CD14-positive monocyte (primary cell): ENCODE data around the gene RPS6KA2. TPM values are rescaled to one million over a fixed set of nuclear protein-coding genes. Genes with fewer than 3 reads are reported as not detected.

ENCODE experiments used
- DNase-seq, 3 donors: peaks; one replicate each; pipeline ENCODE4 v3.0.0-alpha.2; 2011 to 2022
- H2AFZ ChIP-seq: 2 replicates; pipeline ENCODE4 v1.6.0; 2012; ENCODE audit warnings: mild to moderate bottlenecking, low read depth, low read length, inconsistent platforms; ENCODE audit not compliant: insufficient read depth, poor library complexity, severe bottlenecking
- H3K27ac ChIP-seq, 2 donors: 1 replicate in 1 of 2; 2 replicates in 1 of 2; pipeline ENCODE4 v1.5.1; 2012 to 2013; ENCODE audit warnings: low read length in 2 of 2, control low read depth in 1 of 2, inconsistent platforms in 1 of 2, low read depth in 1 of 2, mild to moderate bottlenecking in 1 of 2
- H3K27me3 ChIP-seq, 2 donors: one replicate each; pipeline versions ENCODE4 v1.6.0 to v1.6.1; 2011 to 2013; ENCODE audit warnings: low read length in 2 of 2; ENCODE audit not compliant: control insufficient read depth in 2 of 2, insufficient read depth in 2 of 2
- H3K36me3 ChIP-seq, 2 donors: replicated peaks in 1 of 2; 1 replicate in 1 of 2; 2 replicates in 1 of 2; pipeline versions ENCODE4 v1.5.1 to v1.6.1; 2012 to 2013; ENCODE audit warnings: low read length in 2 of 2, control low read depth in 1 of 2, inconsistent platforms in 1 of 2, mild to moderate bottlenecking in 1 of 2; ENCODE audit not compliant: insufficient read depth in 2 of 2, control insufficient read depth in 1 of 2
- H3K4me1 ChIP-seq, 2 donors: 1 replicate in 1 of 2; 2 replicates in 1 of 2; pipeline versions ENCODE4 v1.5.1 to v1.6.1; 2012 to 2013; ENCODE audit warnings: low read length in 2 of 2, control low read depth in 1 of 2, inconsistent platforms in 1 of 2, mild to moderate bottlenecking in 1 of 2, moderate library complexity in 1 of 2; ENCODE audit not compliant: insufficient read depth in 2 of 2, control insufficient read depth in 1 of 2
- H3K4me2 ChIP-seq: replicated peaks from 2 replicates; pipeline ENCODE3; 2012; ENCODE audit warnings: low read length, moderate library complexity, mild to moderate bottlenecking; ENCODE audit not compliant: poor library complexity, severe bottlenecking; ENCODE audit errors: extremely low read depth
- H3K4me3 ChIP-seq, 3 experiments: fragments of 200-600 bp in 1 of 3; sonication (generic) in 1 of 3; replicated peaks in 1 of 3; 1 replicate in 2 of 3; 2 replicates in 1 of 3; pipeline ENCODE4 v1.5.1; 2011 to 2013; ENCODE audit warnings: low read length in 3 of 3, mild to moderate bottlenecking in 3 of 3, control low read depth in 2 of 3, low read depth in 2 of 3, inconsistent platforms in 1 of 3, moderate library complexity in 1 of 3
- H3K79me2 ChIP-seq: 2 replicates; pipeline ENCODE4 v1.6.0; 2012; ENCODE audit warnings: mild to moderate bottlenecking, control low read depth, inconsistent platforms, low read length, moderate library complexity; ENCODE audit not compliant: insufficient read depth
- H3K9ac ChIP-seq: 2 replicates; pipeline ENCODE4 v1.6.0; 2017; ENCODE audit warnings: low read length, mild to moderate bottlenecking; ENCODE audit not compliant: insufficient read depth, poor library complexity, severe bottlenecking
- H3K9me3 ChIP-seq, 2 donors: replicated peaks in 1 of 2; 1 replicate in 1 of 2; 2 replicates in 1 of 2; pipeline versions ENCODE4 v1.5.1 to v1.6.1; 2012 to 2013; ENCODE audit warnings: low read length in 2 of 2, control low read depth in 1 of 2; ENCODE audit not compliant: control insufficient read depth in 1 of 2, insufficient read depth in 1 of 2
- H4K20me1 ChIP-seq: 2 replicates; pipeline ENCODE4 v1.6.0; 2012; ENCODE audit warnings: mild to moderate bottlenecking, low read length, control low read depth, moderate library complexity; ENCODE audit not compliant: insufficient read depth
- H3K27ac Mint-ChIP-seq, 7 donors: one replicate each; pipeline ENCODE4 v1.8.0; 2020; ENCODE audit warnings: mild to moderate bottlenecking in 7 of 7, mixed read lengths in 7 of 7, moderate library complexity in 6 of 7, inconsistent platforms in 2 of 7
- H3K27me3 Mint-ChIP-seq, 3 donors: one replicate each; pipeline ENCODE4 v1.8.0; 2021 to 2022; ENCODE audit warnings: low read depth in 3 of 3, mild to moderate bottlenecking in 3 of 3, mixed read lengths in 3 of 3, moderate library complexity in 3 of 3, inconsistent platforms in 1 of 3
- H3K36me3 Mint-ChIP-seq, 2 donors: one replicate each; pipeline ENCODE4 v1.8.0; 2020; ENCODE audit warnings: mixed read lengths in 2 of 2, inconsistent platforms in 1 of 2, mild to moderate bottlenecking in 1 of 2
- H3K4me1 Mint-ChIP-seq: one replicate; pipeline ENCODE4 v1.8.0; 2020; ENCODE audit warnings: mild to moderate bottlenecking, mixed read lengths
- H3K4me3 Mint-ChIP-seq, 2 donors: one replicate each; pipeline ENCODE4 v1.8.0; 2020; ENCODE audit warnings: mild to moderate bottlenecking in 2 of 2, mixed read lengths in 2 of 2, moderate library complexity in 1 of 2
- H3K9me3 Mint-ChIP-seq, 7 donors: one replicate each; pipeline ENCODE4 v1.8.0; 2020 to 2022; ENCODE audit warnings: mixed read lengths in 7 of 7, mild to moderate bottlenecking in 6 of 7, moderate library complexity in 6 of 7, inconsistent platforms in 2 of 7
- CTCF ChIP-seq: fragments of 200-600 bp; IDR thresholded peaks from one replicate; pipeline ENCODE4 v1.8.0; 2022; ENCODE audit warnings: antibody characterized with exemption, mild to moderate bottlenecking
- WGBS: methylation state at CpG from one replicate; pipeline ENCODE4 v1.1.5; 2013; ENCODE audit warnings: missing lambda C conversion rate; ENCODE audit not compliant: insufficient coverage; 5-methylcytosine and 5-hydroxymethylcytosine counted together
- intact Hi-C, 2 donors: fragments of 100-400 bp; cut with micrococcal nuclease; formaldehyde crosslinking; loops; one replicate each; pipeline versions ENCODE4 v1.15.0 to v1.15.1; 2023
- polyA plus RNA-seq, 3 donors: library from polyadenylated mRNA; depleted of rRNA in 1 of 3; unstranded in 2 of 3; stranded (reverse) in 1 of 3; fragments of 300-500 nt in 2 of 3; fragments of >200 nt in 1 of 3; fragmentation: Illumina TruSeq in 2 of 3; gene quantifications; 1 replicate in 2 of 3; 2 replicates in 1 of 3; pipeline ENCODE4 v1.2.3, GENCODE V29; 2012 to 2021

The RPS6KA2 gene
- polyA plus RNA-seq, 3 donors = 1.4 to 3.1 (median 1.9) TPM

- Histone ChIP-seq H3K4me2 (no peak overlapping the region), H3K79me2 (no peaks in the 10 kb centered on the region), H3K9me3 (no peaks in the 10 kb centered on the region), H3K36me3 (no peaks in the 10 kb centered on the region), H3K27me3 (peaks cover 7 to 16% of the 10 kb centered on the region in 2 donors), H3K4me3 (no peak overlapping the region), H2AFZ (no peak overlapping the region), H3K27ac (no peak overlapping the region), H4K20me1 (no peaks in the 10 kb centered on the region), H3K9ac (no peak overlapping the region), H3K4me1 (peaks cover 6 to 9% of the 10 kb centered on the region in 2 donors)
- H3K9me3 Mint-ChIP-seq = peaks cover 0 to 15% (median 0%) of the 10 kb centered on the region in 7 donors
- no peak for DNase-seq
- H3K4me3 Mint-ChIP-seq = peak overlapping the region in 1 of 2 donors; percentile 71
- H3K27ac Mint-ChIP-seq = no peak overlapping the region
- peaks cover 14% of the 10 kb centered on the region for H3K4me1 Mint-ChIP-seq
- no peaks in the 10 kb centered on the region for H3K36me3 Mint-ChIP-seq
- H3K27me3 Mint-ChIP-seq = peaks cover 17 to 26% (median 25%) of the 10 kb centered on the region in 3 donors
- no peak for TF ChIP-seq CTCF
- WGBS = no CpG with 5 or more reads among the region's 6 CpGs
- intact Hi-C loops = no loop called here
Measured at GRCh38 chr6:166639921-166640320, 12.9 kb upstream of the RPS6KA2 start.

- no peak overlapping the region for H2AFZ ChIP-seq
- 64% methylated on average over 6 of the region's 7 CpGs for WGBS
- intact Hi-C loops = no loop called here
Measured at GRCh38 chr6:166638573-166638964, 11.5 kb upstream of the RPS6KA2 start.

More at GRCh38 chr6:166638573-166638964, 11.5 kb upstream of the RPS6KA2 start:
- no peak overlapping the region for H3K27ac Mint-ChIP-seq
- no peaks in the 10 kb centered on the region for H4K20me1 ChIP-seq
- H3K4me3 ChIP-seq = no peak overlapping the region
- no peak overlapping the region for H3K9ac ChIP-seq
- peaks cover 14% of the 10 kb centered on the region for H3K4me1 Mint-ChIP-seq
- H3K27me3 Mint-ChIP-seq = peaks cover 22 to 29% (median 26%) of the 10 kb centered on the region in 3 donors
- no peak overlapping the region for H3K27ac ChIP-seq
- TF ChIP-seq CTCF = no peak
- no peak overlapping the region for H3K4me3 Mint-ChIP-seq
- no peak for DNase-seq
- H3K4me1 ChIP-seq = peaks cover 6 to 9% of the 10 kb centered on the region in 2 donors
- H3K36me3 ChIP-seq = no peaks in the 10 kb centered on the region
- H3K4me2 ChIP-seq = no peak overlapping the region
- H3K36me3 Mint-ChIP-seq = no peaks in the 10 kb centered on the region
- peaks cover 0 to 15% (median 2%) of the 10 kb centered on the region in 7 donors for H3K9me3 Mint-ChIP-seq
- H3K9me3 ChIP-seq = no peaks in the 10 kb centered on the region
- peaks cover 7 to 16% of the 10 kb centered on the region in 2 donors for H3K27me3 ChIP-seq
- H3K79me2 ChIP-seq = no peaks in the 10 kb centered on the region
